Measurements from ENCODE around the gene PDE5A.

PDE5A gene

DNA sequence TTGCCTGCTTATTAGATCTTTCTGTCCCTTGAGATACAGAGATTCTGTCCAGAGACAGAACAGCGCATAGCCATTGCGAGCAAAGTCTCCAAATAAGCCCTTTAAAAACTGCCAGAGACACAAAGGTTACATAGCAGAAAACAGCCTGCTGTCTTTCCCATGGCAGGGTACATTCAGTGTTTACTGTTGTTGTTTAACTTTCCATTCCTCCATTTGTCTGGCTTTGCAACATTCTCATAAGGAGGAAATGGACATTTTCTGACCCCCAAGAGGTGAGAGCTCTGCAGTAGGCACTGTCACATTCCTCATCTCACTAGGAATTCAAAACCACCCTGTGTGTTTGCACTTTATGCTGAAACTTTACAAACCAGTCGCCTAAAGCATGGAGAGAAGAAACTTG lies 48.3 kb downstream of the PDE5A start:
- Histone ChIP-seq H3K36me3 (ENCODE audit: insufficient read depth, low read depth, low read length) (no peaks in the 10 kb centered on the region), H3K9ac (ENCODE audit: low read depth, low read length) (no peak overlapping the region), H3K4me3 (ENCODE audit: low read length) (no peak overlapping the region), H3K4me1 (ENCODE audit: insufficient read depth, low read length) (no peaks in the 10 kb centered on the region), H3K9me3 (ENCODE audit: insufficient read depth, low read depth, low read length) (no peaks in the 10 kb centered on the region), H3K27me3 (ENCODE audit: insufficient read depth, low read length) (no peaks in the 10 kb centered on the region), H3K27ac (ENCODE audit: low read length) (no peak overlapping the region)

DNA sequence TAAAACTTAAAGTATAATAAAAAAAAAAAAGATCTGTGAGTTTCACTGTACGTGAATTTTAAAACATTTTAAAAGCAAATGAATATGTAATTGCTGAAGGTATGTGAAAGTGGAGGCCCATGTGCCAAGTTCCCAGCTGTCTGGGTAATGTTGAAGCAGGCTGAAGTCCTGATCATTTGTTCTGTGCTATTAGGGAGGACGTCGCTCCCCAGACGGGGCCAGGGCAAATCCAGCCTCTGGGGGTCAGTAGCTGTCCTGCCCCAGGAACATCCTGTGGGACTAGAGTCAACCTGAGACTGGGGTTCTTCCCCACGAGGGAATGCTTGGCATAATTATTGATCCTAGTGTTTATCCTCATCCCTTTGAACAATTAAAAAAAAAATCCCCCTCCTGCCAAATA lies 48.8 kb downstream of the PDE5A start:
- H3K27ac ChIP-seq (ENCODE audit: low read length), result no peak overlapping the region

GRCh38 chr4:119570401-119570800 lies 58.2 kb downstream of the PDE5A start:
- Histone ChIP-seq H3K4me1 (ENCODE audit: insufficient read depth, low read length) (no peaks in the 10 kb centered on the region), H3K9ac (ENCODE audit: low read depth, low read length) (no peak overlapping the region), H3K27me3 (ENCODE audit: insufficient read depth, low read length) (no peaks in the 10 kb centered on the region), H3K4me3 (ENCODE audit: low read length) (no peak overlapping the region), H3K36me3 (ENCODE audit: insufficient read depth, low read depth, low read length) (peaks cover 11% of the 10 kb centered on the region), H3K27ac (ENCODE audit: low read length) (no peak overlapping the region), H3K9me3 (ENCODE audit: insufficient read depth, low read depth, low read length) (peaks cover 1% of the 10 kb centered on the region; the same call in 1 of the 2 replicates)

More for the DNA sequence above, 48.8 kb downstream of the PDE5A start:
- no peak overlapping the region for H3K4me3 ChIP-seq (ENCODE audit: low read length)
- no peaks in the 10 kb centered on the region for H3K4me1 ChIP-seq (ENCODE audit: insufficient read depth, low read length)
- no peaks in the 10 kb centered on the region for H3K36me3 ChIP-seq (ENCODE audit: insufficient read depth, low read depth, low read length)
- no peak overlapping the region for H3K9ac ChIP-seq (ENCODE audit: low read depth, low read length)
- H3K9me3 ChIP-seq (ENCODE audit: insufficient read depth, low read depth, low read length), result no peaks in the 10 kb centered on the region
- no peaks in the 10 kb centered on the region for H3K27me3 ChIP-seq (ENCODE audit: insufficient read depth, low read length)

DNA sequence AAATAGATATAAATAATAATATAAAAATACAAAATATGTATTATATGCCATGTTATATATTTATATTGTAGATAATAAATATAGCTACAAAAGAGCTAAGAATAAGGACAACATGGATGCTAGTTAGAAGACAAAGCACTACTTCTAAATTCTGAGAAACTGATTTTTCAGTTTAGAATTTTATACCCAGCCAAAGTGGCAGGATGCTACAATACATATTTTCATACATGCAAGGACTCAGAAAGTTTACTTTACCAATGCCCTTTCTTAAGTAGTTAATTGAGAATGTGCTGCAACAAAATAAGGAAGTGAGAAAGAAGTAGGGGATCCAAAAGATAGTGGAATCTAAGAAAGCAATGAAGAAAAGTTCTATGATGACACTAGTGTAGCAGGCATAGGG lies 64.5 kb downstream of the PDE5A start:
- Histone ChIP-seq H3K27me3 (ENCODE audit: insufficient read depth, low read length) (no peaks in the 10 kb centered on the region), H3K9ac (ENCODE audit: low read depth, low read length) (no peak overlapping the region), H3K9me3 (ENCODE audit: insufficient read depth, low read depth, low read length) (peaks cover 16% of the 10 kb centered on the region; the same call in 1 of the 2 replicates), H3K36me3 (ENCODE audit: insufficient read depth, low read depth, low read length) (peaks cover 52% of the 10 kb centered on the region), H3K4me3 (ENCODE audit: low read length) (no peak overlapping the region), H3K27ac (ENCODE audit: low read length) (no peak overlapping the region), H3K4me1 (ENCODE audit: insufficient read depth, low read length) (no peaks in the 10 kb centered on the region)

GRCh38 chr4:119559044-119559647 lies 69.5 kb downstream of the PDE5A start:
- H3K27me3 ChIP-seq (ENCODE audit: insufficient read depth, low read length), result no peaks in the 10 kb centered on the region
- H3K27ac ChIP-seq (ENCODE audit: low read length), result no peak overlapping the region
- H3K9ac ChIP-seq (ENCODE audit: low read depth, low read length), result no peak overlapping the region
- H3K4me3 ChIP-seq (ENCODE audit: low read length), result no peak overlapping the region
- H3K36me3 ChIP-seq (ENCODE audit: insufficient read depth, low read depth, low read length), result peaks cover 34% of the 10 kb centered on the region
- peaks cover 2% of the 10 kb centered on the region; the same call in 1 of the 2 replicates for H3K9me3 ChIP-seq (ENCODE audit: insufficient read depth, low read depth, low read length)
- H3K4me1 ChIP-seq (ENCODE audit: insufficient read depth, low read length), result no peaks in the 10 kb centered on the region

- H3K36me3 ChIP-seq (ENCODE audit: insufficient read depth, low read depth, low read length), result peaks cover 3% of the 10 kb centered on the region; the same call in 1 of the 2 replicates
- no peaks in the 10 kb centered on the region for H3K4me1 ChIP-seq (ENCODE audit: insufficient read depth, low read length)
- H3K4me3 ChIP-seq (ENCODE audit: low read length), result no peak overlapping the region
- H3K9me3 ChIP-seq (ENCODE audit: insufficient read depth, low read depth, low read length), result no peaks in the 10 kb centered on the region
- no peaks in the 10 kb centered on the region for H3K27me3 ChIP-seq (ENCODE audit: insufficient read depth, low read length)
- H3K27ac ChIP-seq (ENCODE audit: low read length), result no peak overlapping the region
- no peak overlapping the region for H3K9ac ChIP-seq (ENCODE audit: low read depth, low read length)
Measured at GRCh38 chr4:119550857-119551532, 77.6 kb downstream of the PDE5A start.

DNA sequence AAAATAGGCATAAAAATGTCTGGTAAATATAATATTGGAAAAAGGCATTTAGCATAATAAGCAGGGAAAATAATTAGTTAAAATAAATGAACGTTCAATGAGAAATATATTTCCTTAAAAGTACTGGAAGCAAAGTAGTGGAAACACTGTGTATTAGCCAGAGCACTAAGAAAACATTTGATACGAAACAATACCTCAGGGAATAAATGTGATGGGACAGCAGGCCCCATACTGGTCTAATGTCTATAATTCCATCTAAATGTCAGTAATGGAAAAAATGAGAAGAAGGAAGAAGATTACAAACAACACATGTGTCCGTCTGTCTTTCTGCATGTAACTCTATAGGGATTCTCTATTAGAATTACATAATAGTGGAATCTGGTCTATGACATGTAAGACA lies 79.0 kb downstream of the PDE5A start:
- Histone ChIP-seq H3K9ac (ENCODE audit: low read depth, low read length) (no peak overlapping the region), H3K4me3 (ENCODE audit: low read length) (no peak overlapping the region), H3K9me3 (ENCODE audit: insufficient read depth, low read depth, low read length) (no peaks in the 10 kb centered on the region), H3K27ac (ENCODE audit: low read length) (no peak overlapping the region), H3K27me3 (ENCODE audit: insufficient read depth, low read length) (no peaks in the 10 kb centered on the region), H3K36me3 (ENCODE audit: insufficient read depth, low read depth, low read length) (no peaks in the 10 kb centered on the region), H3K4me1 (ENCODE audit: insufficient read depth, low read length) (no peaks in the 10 kb centered on the region)

GRCh38 chr4:119543779-119544178 lies 84.8 kb downstream of the PDE5A start:
- Histone ChIP-seq H3K36me3 (ENCODE audit: insufficient read depth, low read depth, low read length) (peaks cover 28% of the 10 kb centered on the region), H3K27ac (ENCODE audit: low read length) (no peak overlapping the region), H3K9ac (ENCODE audit: low read depth, low read length) (no peak overlapping the region), H3K9me3 (ENCODE audit: insufficient read depth, low read depth, low read length) (no peaks in the 10 kb centered on the region), H3K4me3 (ENCODE audit: low read length) (no peak overlapping the region), H3K4me1 (ENCODE audit: insufficient read depth, low read length) (no peaks in the 10 kb centered on the region), H3K27me3 (ENCODE audit: insufficient read depth, low read length) (no peaks in the 10 kb centered on the region)

DNA sequence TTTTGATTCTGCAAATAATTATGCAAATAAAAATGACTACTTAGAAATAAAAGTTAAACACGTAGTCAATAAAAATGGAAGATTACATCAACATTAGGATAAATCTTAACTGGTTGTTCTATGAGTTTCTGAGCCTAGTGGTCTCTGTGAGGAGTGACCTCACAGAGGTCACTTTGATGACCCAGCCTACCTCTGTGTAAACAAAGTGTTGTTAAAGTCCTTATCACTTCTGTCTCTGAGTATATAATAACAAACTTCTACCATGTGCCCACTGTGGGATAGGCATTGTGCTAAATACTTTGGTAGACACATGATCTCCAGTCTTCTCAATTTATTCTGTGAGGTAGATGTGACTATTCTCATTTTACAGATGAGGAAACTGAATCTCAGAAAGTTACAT lies 85.4 kb downstream of the PDE5A start:
- H3K36me3 ChIP-seq (ENCODE audit: insufficient read depth, low read depth, low read length), result peaks cover 34% of the 10 kb centered on the region
- H3K4me1 ChIP-seq (ENCODE audit: insufficient read depth, low read length), result no peaks in the 10 kb centered on the region
- no peaks in the 10 kb centered on the region for H3K27me3 ChIP-seq (ENCODE audit: insufficient read depth, low read length)
- H3K9ac ChIP-seq (ENCODE audit: low read depth, low read length), result no peak overlapping the region
- H3K4me3 ChIP-seq (ENCODE audit: low read length), result no peak overlapping the region
- H3K9me3 ChIP-seq (ENCODE audit: insufficient read depth, low read depth, low read length), result no peaks in the 10 kb centered on the region
- H3K27ac ChIP-seq (ENCODE audit: low read length), result no peak overlapping the region

DNA sequence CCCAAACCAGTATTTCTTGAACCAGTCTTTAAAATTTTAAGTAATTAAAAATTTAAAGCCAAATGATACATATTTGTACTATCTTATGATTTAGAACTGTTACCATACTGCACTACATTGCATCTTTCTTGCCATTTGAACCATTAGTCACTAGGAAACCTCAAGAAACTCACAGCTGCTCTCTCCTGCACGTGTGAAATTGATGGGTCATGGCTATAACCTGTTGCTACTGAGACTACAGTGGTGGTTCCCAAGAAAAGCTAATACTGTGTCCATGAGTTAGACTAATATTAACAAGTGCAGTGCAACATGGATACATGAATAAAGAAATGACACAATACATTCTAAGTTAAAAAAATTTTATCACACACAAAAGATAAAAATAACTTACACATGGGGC lies 88.4 kb downstream of the PDE5A start:
- Histone ChIP-seq H3K27me3 (ENCODE audit: insufficient read depth, low read length) (no peaks in the 10 kb centered on the region), H3K4me1 (ENCODE audit: insufficient read depth, low read length) (no peaks in the 10 kb centered on the region), H3K36me3 (ENCODE audit: insufficient read depth, low read depth, low read length) (peaks cover 39% of the 10 kb centered on the region), H3K9me3 (ENCODE audit: insufficient read depth, low read depth, low read length) (peaks cover 3% of the 10 kb centered on the region), H3K4me3 (ENCODE audit: low read length) (no peak overlapping the region), H3K27ac (ENCODE audit: low read length) (no peak overlapping the region), H3K9ac (ENCODE audit: low read depth, low read length) (no peak overlapping the region)

DNA sequence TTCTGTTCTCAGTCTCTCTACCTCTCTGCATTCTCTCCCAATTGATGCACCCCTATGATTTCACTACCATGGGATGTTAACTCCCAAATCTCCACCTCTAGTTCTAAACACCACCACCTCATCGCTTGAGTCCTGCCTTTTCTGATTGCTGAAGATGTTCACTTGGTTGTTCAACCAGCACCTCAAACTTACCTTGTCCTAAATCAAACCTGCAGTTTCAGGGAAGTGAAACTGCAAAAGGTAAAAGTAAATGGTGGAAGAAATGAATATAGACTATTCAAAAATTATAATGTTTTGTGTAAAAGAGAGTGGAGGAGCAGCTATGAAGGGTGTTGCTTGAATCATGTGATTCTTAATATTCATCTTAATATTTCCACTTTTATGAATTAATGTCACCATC lies 91.0 kb downstream of the PDE5A start:
- H3K4me3 ChIP-seq (ENCODE audit: low read length), result no peak overlapping the region
- H3K27me3 ChIP-seq (ENCODE audit: insufficient read depth, low read length), result no peaks in the 10 kb centered on the region
- H3K9me3 ChIP-seq (ENCODE audit: insufficient read depth, low read depth, low read length), result peaks cover 19% of the 10 kb centered on the region
- no peak overlapping the region for H3K9ac ChIP-seq (ENCODE audit: low read depth, low read length)
- H3K36me3 ChIP-seq (ENCODE audit: insufficient read depth, low read depth, low read length), result peaks cover 53% of the 10 kb centered on the region
- no peak overlapping the region for H3K27ac ChIP-seq (ENCODE audit: low read length)
- peaks cover 4% of the 10 kb centered on the region; the same call in 1 of the 2 replicates for H3K4me1 ChIP-seq (ENCODE audit: insufficient read depth, low read length)

All from iPS-20b (cell line).